Heart left ventricle (tissue), 16 donors: Measurements from ENCODE around the gene ATP6V0C. TPM values are rescaled to one million over a fixed set of nuclear protein-coding genes. Genes with fewer than 3 reads are reported as not detected.
A peak's percentile ranks its signal among the peaks of the same experiment; 100 is the strongest.

Experiments
- ATAC-seq, 4 donors: fragments of 200-7000 bp; cut with Tn5 transposase; one replicate each; pipeline ENCODE4 v1.9.1; 2020 to 2022; ENCODE audit warnings: moderate library complexity in 4 of 4, mild to moderate bottlenecking in 3 of 4, moderate number of reproducible peaks in 1 of 4
- DNase-seq, 5 donors: peaks; one replicate each; pipeline ENCODE4 v3.0.0-alpha.2; 2020
- H3K27ac ChIP-seq, 12 donors: fragments of 200-600 bp; sonication (generic) in 4 of 12; one replicate each; pipeline versions ENCODE4 v1.5.0 to v1.8.0; 2016 to 2022; ENCODE audit warnings: mild to moderate bottlenecking in 2 of 12
- H3K27me3 ChIP-seq, 9 donors: fragments of 200-600 bp; sonication (generic) in 2 of 9; one replicate each; pipeline versions ENCODE4 v1.5.1 to v1.8.0; 2016 to 2022; ENCODE audit warnings: mild to moderate bottlenecking in 3 of 9
- H3K36me3 ChIP-seq, 9 donors: fragments of 200-600 bp; sonication (generic) in 2 of 9; one replicate each; pipeline versions ENCODE4 v1.5.0 to v1.8.0; 2018 to 2022; ENCODE audit warnings: mild to moderate bottlenecking in 2 of 9
- H3K4me1 ChIP-seq, 12 donors: fragments of 200-600 bp; sonication (generic) in 4 of 12; one replicate each; pipeline versions ENCODE4 v1.5.0 to v1.8.0; 2016 to 2022; ENCODE audit warnings: mild to moderate bottlenecking in 3 of 12
- H3K4me3 ChIP-seq, 12 donors: fragments of 200-600 bp; sonication (generic) in 4 of 12; one replicate each; pipeline versions ENCODE4 v1.5.0 to v1.8.0; 2017 to 2022; ENCODE audit warnings: mild to moderate bottlenecking in 9 of 12, moderate library complexity in 4 of 12
- H3K9me3 ChIP-seq, 12 donors: fragments of 200-600 bp; sonication (generic) in 4 of 12; one replicate each; pipeline versions ENCODE4 v1.5.0 to v1.8.0; 2016 to 2022; ENCODE audit warnings: mild to moderate bottlenecking in 1 of 12
- CTCF ChIP-seq, 12 donors: fragments of 200-600 bp; sonication (generic) in 4 of 12; IDR thresholded peaks; one replicate each; pipeline versions ENCODE4 v1.5.0 to v1.8.0; 2018 to 2022; ENCODE audit warnings: antibody characterized with exemption in 12 of 12, mild to moderate bottlenecking in 5 of 12
- POLR2A ChIP-seq, 2 donors: fragments of 450-650 bp; IDR thresholded peaks; one replicate each; pipeline ENCODE4 v1.6.1; 2017; ENCODE audit warnings: antibody characterized with exemption in 2 of 2, mild to moderate bottlenecking in 2 of 2, moderate library complexity in 2 of 2
- WGBS, 4 donors: extraction: QIAGEN DNeasy Blood & Tissue Kit in 2 of 4; methylation state at CpG; one replicate each; pipeline versions ENCODE4 v1.1.5 to v1.1.7; 2013 to 2018; 5-methylcytosine and 5-hydroxymethylcytosine counted together
- intact Hi-C, 10 donors: fragments of 100-400 bp; cut with DNase I; formaldehyde crosslinking; loops; one replicate each; pipeline versions ENCODE4 v1.11.1 to v1.14.2; 2022
- polyA plus RNA-seq, 2 donors: library from polyadenylated mRNA; stranded (reverse); fragments of 200-250 nt; gene quantifications; one replicate each; pipeline ENCODE4 v1.2.3, GENCODE V29; 2013
- total RNA-seq, 9 donors: library from RNA; depleted of rRNA in 2 of 9; stranded (reverse); fragments of >200 nt in 2 of 9; fragmentation: NEBNext Ultra II Directional in 3 of 9; extraction: Animal tissue kit (Norgen Biotek cat#: 25700) in 3 of 9; gene quantifications; one replicate each; pipeline versions ENCODE4 v1.1.0 to v1.2.4, GENCODE V29; 2016 to 2023
- donor health status: ischemic (EF 13 %, LVEDD 7.1; RV severe dilation, severe dysfunction).
- donor health status: healthy with polysubstance abuse.
- donor health status: DM: no; HTN: yes; CAD: no.
- donor health status: DM: no; HTN: no; CAD: no.
- donor health status: ischemic (EF 25% LVEDD 6.9; RV normal size, moderate dysfunction).
- donor health status: ischemic (EF 25% LVEDD 5.7; RV mildly dilated, moderate dysfunction).
- donor health status: healthy.
- donor health status: DM: yes; HTN: yes; CAD: no.
- donor health status: ischemic (EF 35%, LVEDD 5.7; RV mildly dilated, moderate dysfunction).
- donor health status: nonischemic (EF 11% LVEDD 7.7; RV severe dilation, severe dysfunction).
- donor health status: DM: yes; HTN: yes; CAD: no.
- donor health status: PGD.
- donor health status: ischemic (EF 29% LVEDD 5.4; RV normal size, mild dysfunction).
- donor health status: nonischemic (EF 23%, LVEDD 6.1; RV moderate dilation, normal function).

The ATP6V0C gene
- total and polyA plus RNA-seq, 11 donors, result 61.6 to 232 (median 132) TPM

DNA sequence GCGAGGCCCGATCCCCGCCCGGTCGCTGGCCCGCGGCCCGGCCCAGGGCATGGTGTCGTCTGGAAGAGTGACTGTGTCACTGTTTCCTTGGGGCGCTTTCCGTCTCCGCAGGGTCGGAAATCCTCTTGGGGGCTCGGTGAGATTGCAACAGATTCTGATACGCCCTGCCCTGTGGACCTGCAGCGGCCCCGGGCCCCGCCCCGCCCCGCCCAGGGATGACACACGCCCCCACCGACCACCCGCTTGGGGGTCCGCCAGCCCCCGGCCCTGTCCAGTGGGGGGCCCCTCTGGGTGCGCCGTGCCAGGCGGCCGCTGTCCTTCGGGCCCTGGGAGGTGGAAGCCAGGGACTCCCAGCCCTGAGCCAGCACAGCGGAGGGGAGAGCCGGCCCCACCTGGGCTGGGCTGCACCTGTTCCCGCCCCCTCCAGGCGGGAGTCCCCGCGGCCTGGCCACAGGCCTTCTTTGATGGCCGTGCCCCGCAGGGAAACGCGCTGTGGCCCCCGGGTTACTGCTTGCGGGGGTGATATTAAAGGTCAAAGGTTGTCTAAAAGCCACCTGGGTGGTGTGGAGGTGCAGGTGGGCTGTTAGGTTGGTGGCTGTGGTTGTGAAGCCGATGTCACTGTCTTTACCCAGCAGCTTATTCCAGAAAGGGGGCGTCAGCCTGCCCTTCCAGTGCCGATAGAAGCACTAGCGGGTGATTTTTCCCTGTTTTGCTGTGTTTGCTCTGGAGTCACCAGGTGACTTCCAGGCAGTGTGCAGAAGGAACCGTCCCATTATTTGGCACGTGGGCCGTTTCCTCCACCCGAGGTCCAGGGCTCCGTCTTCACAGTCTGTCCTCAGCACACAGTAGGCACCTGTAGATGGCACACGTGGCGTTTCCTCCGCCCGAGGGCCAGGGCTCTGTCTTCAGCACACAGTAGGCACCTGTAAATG, 38.1 kb upstream of the ATP6V0C start:
- DNase-seq (peak in 1 of 5 donors; percentile 66), ATAC-seq (no peak)
- TF ChIP-seq POLR2A (IDR thresholded peaks at IDR 0.05) (no peak), CTCF (IDR thresholded peaks at IDR 0.05) (no peak)
- peak overlapping the region; percentile 30 to 87 (median 76) for H3K4me3 ChIP-seq
- H3K27me3 ChIP-seq, result peaks cover 11 to 29% (median 26%) of the 10 kb centered on the region in 9 donors
- H3K9me3 ChIP-seq, result no peaks in the 10 kb centered on the region
- no peaks in the 10 kb centered on the region for H3K36me3 ChIP-seq
- peak overlapping the region in 7 of 12 donors; percentile 20 to 90 (median 55) for H3K27ac ChIP-seq
- intact Hi-C loops, result loop anchor here in 3 of 10 donors (1.0 to 2.0 kb wide), 4 partner anchors 16 to 47 kb away; partner anchors contain the start of gene CCNF (in 1 of the 3)
- WGBS, 4 donors, result 16 to 20% (median 17%) methylated on average over 35 to 55 of the region's 55 CpGs
- H3K4me1 ChIP-seq, result peaks cover 9 to 47% (median 28%) of the 10 kb centered on the region in 12 donors

DNA sequence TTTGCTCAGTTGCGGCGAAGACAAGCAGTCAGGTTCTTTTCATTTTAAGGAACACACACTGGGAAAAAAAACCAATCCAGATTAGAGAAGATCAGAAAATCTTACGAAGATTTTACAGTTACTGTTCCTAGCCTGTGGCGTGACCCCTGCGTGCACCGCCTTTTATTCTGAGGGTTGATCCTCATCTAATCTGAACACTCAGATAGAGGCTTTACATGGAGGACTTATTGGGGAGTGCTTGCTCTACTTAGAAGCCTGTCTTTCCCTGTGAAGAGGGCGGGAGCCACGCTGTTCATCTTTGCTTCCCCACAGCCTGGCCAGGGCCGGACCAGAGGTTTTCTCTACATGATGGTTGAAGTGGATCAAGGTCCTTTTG, 37.4 kb upstream of the ATP6V0C start:
- ATAC-seq (no peak), DNase-seq (no peak)
- peaks cover 11 to 23% (median 22%) of the 10 kb centered on the region in 9 donors for H3K27me3 ChIP-seq
- TF ChIP-seq POLR2A (IDR thresholded peaks at IDR 0.05) (no peak), CTCF (IDR thresholded peaks at IDR 0.05) (no peak)
- H3K9me3 ChIP-seq, result no peaks in the 10 kb centered on the region
- no peaks in the 10 kb centered on the region for H3K36me3 ChIP-seq
- 96 to 98% (median 96%) methylated on average over 9 of the region's 9 CpGs for WGBS, 4 donors
- no peak overlapping the region for H3K27ac ChIP-seq
- peaks cover 7 to 40% (median 24%) of the 10 kb centered on the region in 12 donors for H3K4me1 ChIP-seq
- intact Hi-C loops, result loop anchor here in 1 of 10 donors (1.0 kb wide), 1 partner anchor 17 kb away; no protein-coding TSS in a partner anchor
- H3K4me3 ChIP-seq, result peak overlapping the region in 2 of 12 donors; percentile 9 to 75

- DNase-seq, result no peak
- Histone ChIP-seq H3K27me3 (peaks cover 7 to 19% (median 18%) of the 10 kb centered on the region in 9 donors), H3K27ac (no peak overlapping the region), H3K4me3 (peak overlapping the region in 1 of 12 donors; percentile 9), H3K36me3 (no peaks in the 10 kb centered on the region), H3K4me1 (peaks cover 5 to 36% (median 20%) of the 10 kb centered on the region in 12 donors), H3K9me3 (no peaks in the 10 kb centered on the region)
- no peak for TF ChIP-seq POLR2A (IDR thresholded peaks at IDR 0.05)
- TF ChIP-seq CTCF (IDR thresholded peaks at IDR 0.05), result no peak
- intact Hi-C loops, result loop anchor here in 1 of 10 donors (1.0 kb wide), 1 partner anchor 17 kb away; no protein-coding TSS in a partner anchor
- ATAC-seq, result no peak
- 90 to 98% (median 91%) methylated on average over 3 of the region's 3 CpGs for WGBS, 4 donors
These were observed 37.0 kb upstream of the ATP6V0C start for GRCh38 chr16:2476741-2477140.

DNA sequence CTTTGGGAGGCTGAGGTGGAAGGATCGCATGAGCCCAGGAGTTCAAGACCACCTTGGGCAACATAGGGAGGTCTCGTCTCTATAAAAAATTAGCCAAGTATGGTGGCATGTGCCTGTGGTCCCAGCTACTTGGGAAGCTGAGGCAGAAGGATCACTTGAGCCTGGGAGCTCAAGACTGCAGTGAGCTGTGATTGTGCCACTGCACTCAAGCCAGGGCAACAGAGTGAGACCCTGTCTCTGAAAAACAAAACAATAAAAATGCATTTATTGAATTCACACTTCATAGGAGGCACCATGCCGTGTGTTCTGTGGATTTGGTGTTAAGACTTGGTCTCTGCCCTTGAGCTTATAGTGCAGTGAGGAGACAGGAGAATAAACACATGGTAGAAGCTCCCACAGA, 36.4 kb upstream of the ATP6V0C start:
- Histone ChIP-seq H3K27ac (no peak overlapping the region), H3K27me3 (peaks cover 6 to 13% (median 12%) of the 10 kb centered on the region in 9 donors), H3K4me3 (no peak overlapping the region), H3K9me3 (no peaks in the 10 kb centered on the region), H3K36me3 (no peaks in the 10 kb centered on the region), H3K4me1 (peaks cover 5 to 33% (median 18%) of the 10 kb centered on the region in 12 donors)
- DNase-seq (no peak), ATAC-seq (no peak)
- TF ChIP-seq CTCF (IDR thresholded peaks at IDR 0.05), result no peak
- TF ChIP-seq POLR2A (IDR thresholded peaks at IDR 0.05), result no peak
- intact Hi-C loops, result no loop called here
- WGBS, 4 donors, result 91 to 99% (median 97%) methylated on average over 3 of the region's 3 CpGs
